ENCODE results near the gene SLC35D3. TPM values are rescaled to one million over a fixed set of nuclear protein-coding genes. Genes with fewer than 3 reads are reported as not detected.
"Not testable (repeated sequence)": the region's sequence is repeated elsewhere in the genome, so short reads cannot be mapped to it uniquely, and the experiment has no call there.

The SLC35D3 gene
- total and polyA plus RNA-seq, 7 experiments from 2014 or later, result 0.16 TPM; not detected in 6

- no peaks in the 10 kb centered on the region for H3K9me3 Mint-ChIP-seq
- Histone ChIP-seq H3K27ac (ENCODE audit: low read depth, low read length) (no peak overlapping the region), H3K4me3 (ENCODE audit: low read length) (no peak overlapping the region), H3K36me3 (ENCODE audit: control insufficient read depth in 2 of 3, insufficient read depth in 3 of 3, low read length in 3 of 3) (no peaks in the 10 kb centered on the region), H3K4me1 (ENCODE audit: control insufficient read depth in 2 of 2, insufficient read depth in 2 of 2, low read length in 2 of 2) (no peaks in the 10 kb centered on the region), H3K9me3 (ENCODE audit: control insufficient read depth in 2 of 3, low read length in 3 of 3) (no peaks in the 10 kb centered on the region), H3K27me3 (ENCODE audit: control insufficient read depth in 2 of 2, insufficient read depth in 2 of 2, low read length in 2 of 2) (no peaks in the 10 kb centered on the region)
- peaks cover 29 to 58% (median 47%) of the 10 kb centered on the region in 5 donors for H3K27me3 Mint-ChIP-seq
- no peak overlapping the region for H3K27ac Mint-ChIP-seq
- no peak overlapping the region for H3K4me3 Mint-ChIP-seq
- H3K4me1 Mint-ChIP-seq, result peaks cover 0 to 9% (median 0%) of the 10 kb centered on the region in 7 donors
- intact Hi-C loops (cut with micrococcal nuclease), result loop anchor here (1.0 to 5.0 kb wide), 6 partner anchors 122 to 672 kb away; no protein-coding TSS in a partner anchor
- DNase-seq, result no peak
- POLR2A ChIA-PET, result no interaction called here
- no peaks in the 10 kb centered on the region for H3K36me3 Mint-ChIP-seq
- ATAC-seq, result no peak
- CTCF ChIA-PET, result interaction anchor here (0.5 kb wide), 1 partner anchor 39 kb away, joined by 3 read pairs; no protein-coding TSS in a partner anchor
Measured at GRCh38 chr6:136968837-136969236, 46.7 kb downstream of the SLC35D3 start.

DNA sequence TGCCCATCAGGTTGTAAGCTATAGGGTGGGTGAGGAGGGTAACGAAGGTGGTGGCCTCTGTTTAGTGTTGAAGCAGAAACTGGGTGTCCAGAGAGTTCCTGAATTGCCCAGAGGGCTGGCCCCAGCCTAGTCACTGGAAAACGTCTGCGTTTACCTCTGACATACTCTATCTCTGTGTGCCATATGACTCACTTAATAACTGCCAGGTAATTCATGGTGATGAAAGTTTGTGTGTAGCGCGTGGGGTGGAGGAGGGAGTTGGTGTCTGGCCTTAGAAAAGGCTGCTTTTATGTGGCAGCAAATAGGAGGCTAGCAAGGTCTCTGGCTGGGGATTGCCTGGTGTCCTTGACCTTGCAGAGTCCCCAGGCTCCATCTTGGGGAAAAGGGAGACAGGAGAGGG lies 47.3 kb downstream of the SLC35D3 start:
- intact Hi-C loops (cut with micrococcal nuclease), result loop anchor here in 1 of 2 donors (2.0 to 5.0 kb wide), 3 partner anchors 123 to 669 kb away; no protein-coding TSS in a partner anchor
- Mint-ChIP-seq H3K4me3 (no peak overlapping the region), H3K36me3 (no peaks in the 10 kb centered on the region), H3K4me1 (peaks cover 0 to 9% (median 0%) of the 10 kb centered on the region in 7 donors), H3K27me3 (peaks cover 29 to 56% (median 47%) of the 10 kb centered on the region in 5 donors), H3K9me3 (no peaks in the 10 kb centered on the region), H3K27ac (no peak overlapping the region)
- DNase-seq (no peak), ATAC-seq (no peak)
- Histone ChIP-seq H3K36me3 (ENCODE audit: control insufficient read depth in 2 of 3, insufficient read depth in 3 of 3, low read length in 3 of 3) (no peaks in the 10 kb centered on the region), H3K4me3 (ENCODE audit: low read length) (no peak overlapping the region), H3K27me3 (ENCODE audit: control insufficient read depth in 2 of 2, insufficient read depth in 2 of 2, low read length in 2 of 2) (no peaks in the 10 kb centered on the region), H3K9me3 (ENCODE audit: control insufficient read depth in 2 of 3, low read length in 3 of 3) (no peaks in the 10 kb centered on the region), H3K4me1 (ENCODE audit: control insufficient read depth in 2 of 2, insufficient read depth in 2 of 2, low read length in 2 of 2) (no peaks in the 10 kb centered on the region), H3K27ac (ENCODE audit: low read depth, low read length) (no peak overlapping the region)
- ChIA-PET CTCF (no interaction called here), POLR2A (no interaction called here)

GRCh38 chr6:136969930-136970329 lies 47.8 kb downstream of the SLC35D3 start:
- Mint-ChIP-seq H3K4me1 (peaks cover 0 to 9% (median 0%) of the 10 kb centered on the region in 7 donors), H3K36me3 (no peaks in the 10 kb centered on the region), H3K27ac (no peak overlapping the region), H3K27me3 (peaks cover 29 to 52% (median 47%) of the 10 kb centered on the region in 5 donors), H3K4me3 (no peak overlapping the region), H3K9me3 (no peaks in the 10 kb centered on the region)
- DNase-seq (no peak), ATAC-seq (peak; percentile 44)
- H3K4me1 ChIP-seq (ENCODE audit: control insufficient read depth in 2 of 2, insufficient read depth in 2 of 2, low read length in 2 of 2), result no peaks in the 10 kb centered on the region
- H3K4me3 ChIP-seq (ENCODE audit: low read length), result no peak overlapping the region
- no peak overlapping the region for H3K27ac ChIP-seq (ENCODE audit: low read depth, low read length)
- CTCF ChIA-PET, result no interaction called here
- POLR2A ChIA-PET, result no interaction called here
- H3K36me3 ChIP-seq (ENCODE audit: control insufficient read depth in 2 of 3, insufficient read depth in 3 of 3, low read length in 3 of 3), result no peaks in the 10 kb centered on the region
- H3K27me3 ChIP-seq (ENCODE audit: control insufficient read depth in 2 of 2, insufficient read depth in 2 of 2, low read length in 2 of 2), result no peaks in the 10 kb centered on the region
- intact Hi-C loops (cut with micrococcal nuclease), result loop anchor here in 1 of 2 donors (2.0 to 5.0 kb wide), 3 partner anchors 123 to 669 kb away; no protein-coding TSS in a partner anchor
- H3K9me3 ChIP-seq (ENCODE audit: control insufficient read depth in 2 of 3, low read length in 3 of 3), result no peaks in the 10 kb centered on the region

GRCh38 chr6:136971609-136972008 lies 49.5 kb downstream of the SLC35D3 start:
- intact Hi-C loops (cut with micrococcal nuclease), result no loop called here
- Mint-ChIP-seq H3K9me3 (no peaks in the 10 kb centered on the region), H3K4me3 (no peak overlapping the region), H3K27me3 (peaks cover 22 to 43% (median 32%) of the 10 kb centered on the region in 5 donors), H3K4me1 (peaks cover 0 to 9% (median 0%) of the 10 kb centered on the region in 7 donors), H3K36me3 (no peaks in the 10 kb centered on the region), H3K27ac (no peak overlapping the region)
- no peak for ATAC-seq
- no peaks in the 10 kb centered on the region for H3K27me3 ChIP-seq (ENCODE audit: control insufficient read depth in 2 of 2, insufficient read depth in 2 of 2, low read length in 2 of 2)
- no peaks in the 10 kb centered on the region for H3K9me3 ChIP-seq (ENCODE audit: control insufficient read depth in 2 of 3, low read length in 3 of 3)
- DNase-seq, result no peak
- no peak overlapping the region for H3K27ac ChIP-seq (ENCODE audit: low read depth, low read length)
- ChIA-PET POLR2A (interaction anchor here (0.5 kb wide), 1 partner anchor 175 kb away, joined by 3 read pairs; no protein-coding TSS in a partner anchor), CTCF (interaction anchor here (1.4 kb wide), 1 partner anchor 670 kb away, joined by 4 read pairs; no protein-coding TSS in a partner anchor)
- H3K4me3 ChIP-seq (ENCODE audit: low read length), result no peak overlapping the region
- H3K4me1 ChIP-seq (ENCODE audit: control insufficient read depth in 2 of 2, insufficient read depth in 2 of 2, low read length in 2 of 2), result no peaks in the 10 kb centered on the region
- no peaks in the 10 kb centered on the region for H3K36me3 ChIP-seq (ENCODE audit: control insufficient read depth in 2 of 3, insufficient read depth in 3 of 3, low read length in 3 of 3)

DNA sequence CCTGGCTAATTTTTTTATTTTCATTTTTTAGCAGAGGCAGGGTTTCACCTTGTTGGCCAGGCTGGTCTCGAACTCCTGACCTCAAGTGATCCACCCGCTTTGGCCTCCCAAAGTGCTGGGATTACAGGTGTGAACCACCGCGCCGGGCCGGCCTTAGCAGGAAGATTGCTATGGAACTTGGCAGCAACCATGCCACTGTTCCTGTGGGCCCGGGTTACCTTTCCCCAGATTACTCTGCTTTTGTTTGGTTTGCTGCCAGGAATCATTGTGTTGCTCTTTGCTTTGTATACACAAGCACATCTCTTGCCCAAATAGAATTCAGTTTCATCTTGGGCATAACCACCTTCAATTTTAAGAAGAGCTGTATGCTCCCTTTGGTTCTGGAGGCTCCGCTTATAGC lies 51.7 kb downstream of the SLC35D3 start:
- DNase-seq; intact Hi-C loops (cut with micrococcal nuclease); H3K36me3 Mint-ChIP-seq; H3K4me3 Mint-ChIP-seq; H3K36me3 ChIP-seq (ENCODE audit: control insufficient read depth in 2 of 3, insufficient read depth in 3 of 3, low read length in 3 of 3); H3K27ac Mint-ChIP-seq; POLR2A ChIA-PET; H3K27ac ChIP-seq (ENCODE audit: low read depth, low read length); H3K27me3 ChIP-seq (ENCODE audit: control insufficient read depth in 2 of 2, insufficient read depth in 2 of 2, low read length in 2 of 2); H3K9me3 ChIP-seq (ENCODE audit: control insufficient read depth in 2 of 3, low read length in 3 of 3); H3K4me1 ChIP-seq (ENCODE audit: control insufficient read depth in 2 of 2, insufficient read depth in 2 of 2, low read length in 2 of 2); H3K4me1 Mint-ChIP-seq; H3K9me3 Mint-ChIP-seq; H3K4me3 ChIP-seq (ENCODE audit: low read length); ATAC-seq; CTCF ChIA-PET: not testable (repeated sequence)
- H3K27me3 Mint-ChIP-seq, result peaks cover 6 to 31% (median 15%) of the 10 kb centered on the region in 5 donors

Other genes starting within 250 kb of the SLC35D3 start
- 10 to 100 TPM; 12.9 to 32.5 (median 14.0) TPM for gene MAP3K5, start 129.8 kb upstream of the SLC35D3 start, total RNA-seq
- gene MAP3K5, start 129.8 kb upstream of the SLC35D3 start, polyA plus RNA-seq, result 1 to 10 TPM; 2.6 to 3.6 TPM
- 1 to 10 TPM; 4.0 to 6.2 (median 5.4) TPM for gene PEX7, start 99.7 kb upstream of the SLC35D3 start, total RNA-seq
- 1 to 10 TPM; 6.1 to 6.6 TPM for gene PEX7, start 99.7 kb upstream of the SLC35D3 start, polyA plus RNA-seq
- not detected for gene IL20RA, start 122.7 kb downstream of the SLC35D3 start, total RNA-seq
- gene IL20RA, start 122.7 kb downstream of the SLC35D3 start, polyA plus RNA-seq, result not detected